ENCODE measurements around the gene CDX1.

The CDX1 gene

GRCh38 chr5:150163547-150164059 is 3.0 kb upstream of the CDX1 start:
- DNase-seq: no peak

- DNase-seq: no peak
Observed at GRCh38 chr5:150164211-150164980, 2.2 kb upstream of the CDX1 start.

- DNase-seq: no peak
Observed at GRCh38 chr5:150166037-150166649, 435 bp upstream of the CDX1 start.

GRCh38 chr5:150167512-150167850 is 903 bp downstream of the CDX1 start:
- DNase-seq: no peak

- DNase-seq: no peak
Observed at GRCh38 chr5:150167908-150168307, 1.3 kb downstream of the CDX1 start.

- DNase-seq: no peak
Observed at GRCh38 chr5:150168864-150169263, 2.3 kb downstream of the CDX1 start.

GRCh38 chr5:150172145-150172544 is 5.6 kb downstream of the CDX1 start:
- no peak for DNase-seq

- DNase-seq: no peak
Observed at GRCh38 chr5:150172556-150172955, 6.0 kb downstream of the CDX1 start.

- no peak for DNase-seq
Observed at GRCh38 chr5:150173161-150173560, 6.6 kb downstream of the CDX1 start.

GRCh38 chr5:150174285-150174684 is 7.7 kb downstream of the CDX1 start:
- DNase-seq: no peak

GRCh38 chr5:150175076-150175475 is 8.5 kb downstream of the CDX1 start:
- no peak for DNase-seq

- DNase-seq: no peak
Observed at GRCh38 chr5:150175536-150175935, 9.0 kb downstream of the CDX1 start.

GRCh38 chr5:150176745-150177477 is 10.3 kb downstream of the CDX1 start:
- no peak for DNase-seq

- DNase-seq: no peak
Observed at GRCh38 chr5:150177721-150178120, 11.1 kb downstream of the CDX1 start.

GRCh38 chr5:150178262-150178661 is 11.7 kb downstream of the CDX1 start:
- no peak for DNase-seq

GRCh38 chr5:150179019-150179620 is 12.5 kb downstream of the CDX1 start:
- no peak for DNase-seq

- DNase-seq: no peak
Observed at GRCh38 chr5:150180241-150181026, 13.9 kb downstream of the CDX1 start.

GRCh38 chr5:150181027-150181426 is 14.4 kb downstream of the CDX1 start:
- DNase-seq: no peak

GRCh38 chr5:150181766-150182545 is 15.4 kb downstream of the CDX1 start:
- no peak for DNase-seq

- no peak for DNase-seq
Observed at GRCh38 chr5:150182774-150183173, 16.2 kb downstream of the CDX1 start.

- DNase-seq: no peak
Observed at GRCh38 chr5:150183436-150183835, 16.9 kb downstream of the CDX1 start.

GRCh38 chr5:150184006-150184405 is 17.4 kb downstream of the CDX1 start:
- no peak for DNase-seq
